Sigmoid colon (tissue), 7 donors: ENCODE measurements around the gene NDOR1. TPM values are rescaled to one million over a fixed set of nuclear protein-coding genes. Genes with fewer than 3 reads are reported as not detected.
"Not testable (repeated sequence)": the region's sequence is repeated elsewhere in the genome, so short reads cannot be mapped to it uniquely, and the experiment has no call there.

Experiments
- DNase-seq: peaks from one replicate; pipeline ENCODE4 v3.0.0-alpha.2; 2019
- H3K27ac ChIP-seq, 4 donors: fragments of 200-600 bp; sonication (generic); one replicate each; pipeline ENCODE4 v1.5.1; 2016 to 2019; ENCODE audit warnings: mild to moderate bottlenecking in 1 of 4
- H3K27me3 ChIP-seq, 3 donors: fragments of 200-600 bp; sonication (generic); one replicate each; pipeline ENCODE4 v1.5.1; 2019; ENCODE audit warnings: mild to moderate bottlenecking in 1 of 3
- H3K36me3 ChIP-seq, 4 donors: fragments of 200-600 bp; sonication (generic); one replicate each; pipeline ENCODE4 v1.5.1; 2016 to 2019
- H3K4me1 ChIP-seq, 4 donors: fragments of 200-600 bp; sonication (generic); one replicate each; pipeline ENCODE4 v1.5.1; 2017 to 2019
- H3K4me3 ChIP-seq, 4 donors: fragments of 200-600 bp; sonication (generic); one replicate each; pipeline ENCODE4 v1.5.1; 2017 to 2019; ENCODE audit warnings: mild to moderate bottlenecking in 2 of 4, moderate library complexity in 1 of 4
- H3K9me3 ChIP-seq, 4 donors: fragments of 200-600 bp in 3 of 4; sonication (generic) in 3 of 4; one replicate each; pipeline versions ENCODE4 v1.5.1 to v1.6.1; 2013 to 2019
- EP300 ChIP-seq, 4 donors: sonication (generic); formaldehyde crosslinking; IDR thresholded peaks; one replicate each; pipeline ENCODE4 v1.6.1; 2017; ENCODE audit warnings: antibody characterized with exemption in 4 of 4
- POLR2A ChIP-seq, 2 donors: fragments of 450-650 bp; IDR thresholded peaks; one replicate each; pipeline ENCODE4 v1.6.1; 2016; ENCODE audit warnings: antibody characterized with exemption in 2 of 2, mild to moderate bottlenecking in 2 of 2, moderate library complexity in 2 of 2
- POLR2AphosphoS5 ChIP-seq, 4 donors: sonication (generic); formaldehyde crosslinking; IDR thresholded peaks; one replicate each; pipeline ENCODE4 v1.6.1; 2017; ENCODE audit warnings: antibody characterized with exemption in 4 of 4
- whole genome bisulfite sequencing, 2 donors: extraction: QIAGEN DNeasy Blood & Tissue Kit; methylation state at CpG; one replicate each; pipeline ENCODE4 v1.1.7; 2013; 5-methylcytosine and 5-hydroxymethylcytosine counted together
- intact Hi-C: fragments of 100-400 bp; cut with DNase I; formaldehyde crosslinking; loops from one replicate; pipeline ENCODE4 v1.15.1; 2023
- polyA plus RNA-seq, 3 donors: library from polyadenylated mRNA; stranded (reverse); fragments of 200-250 nt; gene quantifications; one replicate each; pipeline ENCODE4 v1.2.3, GENCODE V29; 2013
- total RNA-seq, 4 donors: library from RNA; depleted of rRNA; stranded (reverse); fragments of >200 nt; gene quantifications; one replicate each; pipeline ENCODE4 v1.1.0, GENCODE V29; 2016
- TF ChIP-seq, protein P1 (sequence below), 4 experiments: fragments of 450-650 bp in 3 of 4; fragments of 200-600 bp in 1 of 4; IDR thresholded peaks; one replicate each; pipeline ENCODE4 v1.5.1; 2016 to 2019; ENCODE audit warnings: antibody characterized with exemption in 4 of 4, mild to moderate bottlenecking in 3 of 4, moderate library complexity in 2 of 4
- donor health status: healthy with polysubstance abuse.
- donor health status: Bipolar disorder and iron deficiency.
- donor health status: healthy.

NDOR1 gene
- total and polyA plus RNA-seq, 7 donors = 3.8 to 20.2 (median 5.4) TPM

DNA sequence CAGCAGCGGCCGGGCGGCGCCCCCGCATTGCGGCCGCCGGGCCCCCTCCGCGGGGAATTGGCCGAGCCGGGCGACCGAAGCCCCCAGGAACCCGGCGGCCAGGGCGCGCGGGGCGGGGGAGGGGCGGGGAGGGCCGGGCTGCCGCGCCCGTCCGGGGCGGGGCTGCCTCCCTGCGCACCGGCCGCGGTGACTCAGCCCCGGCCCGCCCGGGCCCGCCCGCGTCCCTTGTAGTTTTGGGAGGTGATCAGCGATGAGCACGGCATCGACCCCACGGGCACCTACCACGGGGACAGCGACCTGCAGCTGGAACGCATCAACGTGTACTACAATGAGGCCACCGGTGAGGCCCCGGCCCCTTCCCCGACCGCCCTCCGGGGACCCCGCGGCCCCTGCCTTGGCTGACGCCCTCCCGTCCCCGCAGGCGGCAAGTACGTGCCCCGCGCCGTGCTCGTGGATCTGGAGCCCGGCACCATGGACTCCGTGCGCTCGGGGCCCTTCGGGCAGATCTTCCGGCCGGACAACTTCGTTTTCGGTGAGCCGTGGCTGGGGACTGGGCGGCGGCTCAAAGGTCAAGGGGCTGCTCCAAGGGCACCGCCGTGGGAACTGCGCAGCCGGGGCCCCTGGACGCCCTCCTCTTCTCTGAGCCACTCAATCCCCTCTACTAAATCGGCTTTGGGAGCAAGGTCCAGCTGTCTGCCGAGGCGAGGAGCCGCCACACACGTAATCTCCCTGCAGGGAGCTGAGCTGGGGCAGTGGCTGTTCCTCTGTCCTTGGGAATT, 36.2 kb downstream of the NDOR1 start:
- TF ChIP-seq POLR2A (IDR thresholded peaks at IDR 0.05) (no peak), POLR2AphosphoS5 (IDR thresholded peaks at IDR 0.05) (peak in 3 of 4 donors; percentile 3 to 29 (median 10))
- Histone ChIP-seq H3K36me3 (peaks cover 4 to 19% (median 15%) of the 10 kb centered on the region in 4 donors), H3K27ac (peak overlapping the region; percentile 92 to 97 (median 92)), H3K4me3 (peak overlapping the region; percentile 68 to 88 (median 80)), H3K4me1 (peaks cover 2 to 62% (median 46%) of the 10 kb centered on the region in 4 donors), H3K27me3 (no peaks in the 10 kb centered on the region), H3K9me3 (no peaks in the 10 kb centered on the region)
- peak; percentile 86 for DNase-seq
- intact Hi-C loops = loop anchor here (2.0 kb wide), 3 partner anchors 13 to 41 kb away; partner anchors contain the start of genes NELFB, RNF208 and TPRN
- 1 to 3% methylated on average over 83 of the region's 83 CpGs for WGBS, 2 donors

DNA sequence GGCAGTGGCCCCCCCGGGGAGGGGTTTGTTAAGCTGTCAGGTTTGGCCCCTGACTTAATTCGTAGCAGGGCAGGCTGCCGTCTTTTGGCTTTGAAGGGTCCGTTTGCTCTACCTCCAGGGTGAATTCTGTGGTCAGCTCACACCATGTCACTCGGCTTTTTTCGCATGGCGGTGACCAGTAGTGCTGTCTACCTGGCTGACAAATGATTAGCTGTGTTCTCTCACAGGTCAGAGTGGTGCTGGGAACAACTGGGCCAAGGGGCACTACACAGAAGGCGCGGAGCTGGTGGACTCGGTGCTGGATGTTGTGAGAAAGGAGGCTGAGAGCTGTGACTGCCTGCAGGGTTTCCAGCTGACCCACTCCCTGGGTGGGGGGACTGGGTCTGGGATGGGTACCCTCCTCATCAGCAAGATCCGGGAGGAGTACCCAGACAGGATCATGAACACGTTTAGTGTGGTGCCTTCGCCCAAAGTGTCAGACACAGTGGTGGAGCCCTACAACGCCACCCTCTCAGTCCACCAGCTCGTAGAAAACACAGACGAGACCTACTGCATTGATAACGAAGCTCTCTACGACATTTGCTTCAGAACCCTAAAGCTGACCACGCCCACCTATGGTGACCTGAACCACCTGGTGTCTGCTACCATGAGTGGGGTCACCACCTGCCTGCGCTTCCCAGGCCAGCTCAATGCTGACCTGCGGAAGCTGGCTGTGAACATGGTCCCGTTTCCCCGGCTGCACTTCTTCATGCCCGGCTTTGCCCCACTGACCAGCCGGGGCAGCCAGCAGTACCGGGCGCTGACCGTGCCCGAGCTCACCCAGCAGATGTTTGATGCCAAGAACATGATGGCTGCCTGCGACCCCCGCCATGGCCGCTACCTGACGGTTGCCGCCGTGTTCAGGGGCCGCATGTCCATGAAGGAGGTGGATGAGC, 37.0 kb downstream of the NDOR1 start:
- H3K9me3 ChIP-seq = no peaks in the 10 kb centered on the region
- WGBS, 2 donors = 31 to 72% methylated on average over 36 of the region's 36 CpGs
- TF ChIP-seq EP300 (IDR thresholded peaks at IDR 0.05) = no peak
- TF ChIP-seq POLR2A (IDR thresholded peaks at IDR 0.05) = no peak
- TF ChIP-seq, protein P1, sequence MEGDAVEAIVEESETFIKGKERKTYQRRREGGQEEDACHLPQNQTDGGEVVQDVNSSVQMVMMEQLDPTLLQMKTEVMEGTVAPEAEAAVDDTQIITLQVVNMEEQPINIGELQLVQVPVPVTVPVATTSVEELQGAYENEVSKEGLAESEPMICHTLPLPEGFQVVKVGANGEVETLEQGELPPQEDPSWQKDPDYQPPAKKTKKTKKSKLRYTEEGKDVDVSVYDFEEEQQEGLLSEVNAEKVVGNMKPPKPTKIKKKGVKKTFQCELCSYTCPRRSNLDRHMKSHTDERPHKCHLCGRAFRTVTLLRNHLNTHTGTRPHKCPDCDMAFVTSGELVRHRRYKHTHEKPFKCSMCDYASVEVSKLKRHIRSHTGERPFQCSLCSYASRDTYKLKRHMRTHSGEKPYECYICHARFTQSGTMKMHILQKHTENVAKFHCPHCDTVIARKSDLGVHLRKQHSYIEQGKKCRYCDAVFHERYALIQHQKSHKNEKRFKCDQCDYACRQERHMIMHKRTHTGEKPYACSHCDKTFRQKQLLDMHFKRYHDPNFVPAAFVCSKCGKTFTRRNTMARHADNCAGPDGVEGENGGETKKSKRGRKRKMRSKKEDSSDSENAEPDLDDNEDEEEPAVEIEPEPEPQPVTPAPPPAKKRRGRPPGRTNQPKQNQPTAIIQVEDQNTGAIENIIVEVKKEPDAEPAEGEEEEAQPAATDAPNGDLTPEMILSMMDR (IDR thresholded peaks at IDR 0.05) = no peak
- TF ChIP-seq POLR2AphosphoS5 (IDR thresholded peaks at IDR 0.05) = no peak
- intact Hi-C loops = no loop called here
- no peaks in the 10 kb centered on the region for H3K27me3 ChIP-seq
- DNase-seq = no peak
- H3K4me3 ChIP-seq = peak overlapping the region; percentile 68 to 88 (median 80)
- peak overlapping the region; percentile 92 to 97 (median 92) for H3K27ac ChIP-seq
- peaks cover 4 to 19% (median 15%) of the 10 kb centered on the region in 4 donors for H3K36me3 ChIP-seq
- peaks cover 2 to 54% (median 41%) of the 10 kb centered on the region in 4 donors for H3K4me1 ChIP-seq

DNA sequence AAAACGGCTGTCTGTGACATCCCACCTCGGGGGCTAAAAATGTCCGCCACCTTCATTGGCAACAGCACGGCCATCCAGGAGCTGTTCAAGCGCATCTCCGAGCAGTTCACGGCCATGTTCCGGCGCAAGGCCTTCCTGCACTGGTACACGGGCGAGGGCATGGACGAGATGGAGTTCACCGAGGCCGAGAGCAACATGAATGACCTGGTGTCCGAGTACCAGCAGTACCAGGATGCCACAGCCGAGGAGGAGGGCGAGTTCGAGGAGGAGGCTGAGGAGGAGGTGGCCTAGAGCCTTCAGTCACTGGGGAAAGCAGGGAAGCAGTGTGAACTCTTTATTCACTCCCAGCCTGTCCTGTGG, 37.7 kb downstream of the NDOR1 start:
- H3K9me3 ChIP-seq, intact Hi-C loops, H3K27me3 ChIP-seq, H3K4me3 ChIP-seq, H3K27ac ChIP-seq, DNase-seq: not testable (repeated sequence)
- H3K4me1 ChIP-seq = peaks cover 2 to 53% (median 38%) of the 10 kb centered on the region in 4 donors
- 63 to 88% methylated on average over 18 of the region's 18 CpGs for WGBS, 2 donors
- H3K36me3 ChIP-seq = peaks cover 4 to 19% (median 15%) of the 10 kb centered on the region in 4 donors

DNA sequence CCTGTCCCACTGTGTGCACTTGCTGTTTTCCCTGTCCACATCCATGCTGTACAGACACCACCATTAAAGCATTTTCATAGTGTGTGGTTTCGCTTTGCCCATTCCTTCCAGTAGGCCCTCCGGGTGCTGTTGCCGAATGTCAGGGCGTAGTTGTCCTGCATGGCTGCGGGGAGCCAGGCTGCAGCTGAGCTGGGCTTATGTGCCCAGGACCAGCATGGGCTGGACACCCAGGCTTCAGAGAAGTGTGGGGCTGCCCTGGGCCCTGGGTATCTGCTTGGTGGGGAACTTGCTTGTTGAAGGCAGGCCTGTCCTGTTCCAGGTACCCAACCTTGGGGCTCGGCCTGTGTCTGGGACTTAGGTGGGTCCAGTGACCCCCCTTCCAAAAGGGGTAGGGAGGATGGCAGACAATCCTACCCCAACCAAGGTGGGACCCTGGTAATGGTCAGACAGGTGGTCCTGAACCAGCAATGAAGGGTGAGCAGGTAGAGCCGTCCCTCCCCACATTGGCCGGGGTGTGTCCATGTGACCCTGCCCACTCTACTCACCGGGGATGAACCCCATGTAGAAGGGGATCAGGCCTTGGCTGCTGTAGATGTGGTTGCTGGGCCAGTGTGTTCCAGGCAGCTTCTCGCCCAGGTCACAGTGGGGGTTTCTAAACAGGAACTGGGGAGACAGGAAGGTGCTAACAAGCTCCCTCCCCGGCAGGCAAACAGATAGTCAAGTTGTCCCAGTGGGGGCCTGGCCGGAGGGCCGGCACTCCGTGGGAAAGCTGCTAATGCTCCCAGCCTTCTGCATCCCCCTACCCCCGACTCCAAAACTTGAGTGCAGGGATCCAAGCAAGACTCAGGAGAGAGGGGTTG, 38.4 kb downstream of the NDOR1 start:
- Histone ChIP-seq H3K4me3 (no peak overlapping the region), H3K9me3 (no peaks in the 10 kb centered on the region), H3K27ac (no peak overlapping the region), H3K27me3 (no peaks in the 10 kb centered on the region), H3K4me1 (peaks cover 2 to 47% (median 33%) of the 10 kb centered on the region in 4 donors), H3K36me3 (peaks cover 4 to 19% (median 15%) of the 10 kb centered on the region in 4 donors)
- no peak for TF ChIP-seq POLR2A (IDR thresholded peaks at IDR 0.05)
- TF ChIP-seq, protein P1 (IDR thresholded peaks at IDR 0.05) = no peak
- no peak for TF ChIP-seq EP300 (IDR thresholded peaks at IDR 0.05)
- TF ChIP-seq POLR2AphosphoS5 (IDR thresholded peaks at IDR 0.05) = no peak
- no peak for DNase-seq
- 56 to 72% methylated on average over 15 of the region's 15 CpGs for WGBS, 2 donors
- intact Hi-C loops = no loop called here
